Uterus (tissue), 4 donors: ENCODE data around the gene OXNAD1. TPM values are rescaled to one million over a fixed set of nuclear protein-coding genes. Genes with fewer than 3 reads are reported as not detected.

Experiments used
- DNase-seq, 2 donors: peaks; one replicate each; pipeline ENCODE4 v3.0.0-alpha.2; 2019 to 2020
- H3K27ac ChIP-seq, 2 donors: fragments of 200-600 bp; sonication (generic); 1 replicate in 1 of 2; 2 replicates in 1 of 2; pipeline ENCODE4 v1.5.1; 2016 to 2018
- H3K27me3 ChIP-seq, 2 donors: fragments of 200-600 bp; sonication (generic); one replicate each; pipeline ENCODE4 v1.5.1; 2018 to 2019; ENCODE audit warnings: control low read depth in 1 of 2
- H3K36me3 ChIP-seq, 2 donors: fragments of 200-600 bp; sonication (generic); one replicate each; pipeline ENCODE4 v1.5.1; 2019; ENCODE audit warnings: control low read depth in 1 of 2
- H3K4me1 ChIP-seq, 2 donors: fragments of 200-600 bp; sonication (generic); one replicate each; pipeline ENCODE4 v1.5.1; 2018 to 2019; ENCODE audit warnings: control low read depth in 1 of 2
- H3K4me3 ChIP-seq, 2 donors: fragments of 200-600 bp; sonication (generic); 1 replicate in 1 of 2; 2 replicates in 1 of 2; pipeline ENCODE4 v1.5.1; 2018 to 2019; ENCODE audit warnings: mild to moderate bottlenecking in 1 of 2
- H3K9me3 ChIP-seq, 2 donors: fragments of 200-600 bp; sonication (generic); one replicate each; pipeline ENCODE4 v1.5.1; 2019; ENCODE audit warnings: control low read depth in 1 of 2
- POLR2A ChIP-seq, 2 donors: fragments of 450-650 bp; IDR thresholded peaks; one replicate each; pipeline ENCODE4 v1.6.1; 2016; ENCODE audit warnings: antibody characterized with exemption in 2 of 2, mild to moderate bottlenecking in 1 of 2, moderate library complexity in 1 of 2
- intact Hi-C: fragments of 100-400 bp; cut with DNase I; formaldehyde crosslinking; loops from one replicate; pipeline ENCODE4 v1.15.1; 2023; ENCODE audit warnings: low total_unique reads
- total RNA-seq, 4 donors: library from RNA; depleted of rRNA in 3 of 4; stranded (reverse); fragments of >200 nt in 3 of 4; gene quantifications; one replicate each; pipeline versions ENCODE4 v1.1.0 to v1.2.4, GENCODE V29; 2014 to 2023
- TF ChIP-seq, protein P1 (sequence below), 4 experiments: fragments of 200-600 bp in 2 of 4; fragments of 450-650 bp in 2 of 4; sonication (generic) in 2 of 4; IDR thresholded peaks; one replicate each; pipeline ENCODE4 v1.5.1; 2016 to 2019; ENCODE audit warnings: antibody characterized with exemption in 4 of 4, mild to moderate bottlenecking in 2 of 4, moderate library complexity in 1 of 4
- donor health status: DM: yes; HTN: yes; CAD: no.

The OXNAD1 gene
- total RNA-seq, 4 donors from 2014 or later, result 14.7 to 33.2 (median 32.3) TPM

- intact Hi-C loops, result no loop called here
- Histone ChIP-seq H3K9me3 (no peaks in the 10 kb centered on the region), H3K4me1 (no peaks in the 10 kb centered on the region), H3K27ac (no peak overlapping the region), H3K36me3 (no peaks in the 10 kb centered on the region), H3K27me3 (no peaks in the 10 kb centered on the region), H3K4me3 (no peak overlapping the region)
- TF ChIP-seq, protein P1, sequence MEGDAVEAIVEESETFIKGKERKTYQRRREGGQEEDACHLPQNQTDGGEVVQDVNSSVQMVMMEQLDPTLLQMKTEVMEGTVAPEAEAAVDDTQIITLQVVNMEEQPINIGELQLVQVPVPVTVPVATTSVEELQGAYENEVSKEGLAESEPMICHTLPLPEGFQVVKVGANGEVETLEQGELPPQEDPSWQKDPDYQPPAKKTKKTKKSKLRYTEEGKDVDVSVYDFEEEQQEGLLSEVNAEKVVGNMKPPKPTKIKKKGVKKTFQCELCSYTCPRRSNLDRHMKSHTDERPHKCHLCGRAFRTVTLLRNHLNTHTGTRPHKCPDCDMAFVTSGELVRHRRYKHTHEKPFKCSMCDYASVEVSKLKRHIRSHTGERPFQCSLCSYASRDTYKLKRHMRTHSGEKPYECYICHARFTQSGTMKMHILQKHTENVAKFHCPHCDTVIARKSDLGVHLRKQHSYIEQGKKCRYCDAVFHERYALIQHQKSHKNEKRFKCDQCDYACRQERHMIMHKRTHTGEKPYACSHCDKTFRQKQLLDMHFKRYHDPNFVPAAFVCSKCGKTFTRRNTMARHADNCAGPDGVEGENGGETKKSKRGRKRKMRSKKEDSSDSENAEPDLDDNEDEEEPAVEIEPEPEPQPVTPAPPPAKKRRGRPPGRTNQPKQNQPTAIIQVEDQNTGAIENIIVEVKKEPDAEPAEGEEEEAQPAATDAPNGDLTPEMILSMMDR (IDR thresholded peaks at IDR 0.05), result no peak
- TF ChIP-seq POLR2A (IDR thresholded peaks at IDR 0.05), result no peak
- DNase-seq, result no peak
Observed at GRCh38 chr3:16338999-16339398, 74.0 kb downstream of the OXNAD1 start.

DNA sequence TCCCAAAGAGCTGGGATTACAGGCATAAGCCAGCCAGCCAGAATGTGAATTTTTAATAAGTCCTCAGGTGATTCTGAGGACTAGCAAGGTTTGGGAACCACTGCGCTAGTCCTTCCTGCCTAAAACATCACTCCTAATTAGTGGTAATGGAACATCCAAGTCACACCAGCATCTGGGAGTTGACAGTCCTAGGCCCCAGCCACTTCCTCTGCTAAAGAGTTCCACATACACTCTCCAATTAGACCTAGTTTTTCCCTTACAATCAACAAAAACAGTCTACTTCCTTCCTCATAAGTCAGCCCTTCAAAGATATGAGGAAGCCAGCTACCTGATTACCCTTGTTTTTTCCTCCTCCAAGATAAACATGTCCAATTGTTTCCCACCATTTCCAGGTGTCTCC, 78.1 kb downstream of the OXNAD1 start:
- Histone ChIP-seq H3K9me3 (no peaks in the 10 kb centered on the region), H3K27ac (no peak overlapping the region), H3K36me3 (no peaks in the 10 kb centered on the region), H3K4me3 (no peak overlapping the region), H3K4me1 (no peaks in the 10 kb centered on the region), H3K27me3 (no peaks in the 10 kb centered on the region)
- intact Hi-C loops, result no loop called here
- no peak for DNase-seq
- TF ChIP-seq, protein P1 (IDR thresholded peaks at IDR 0.05), result no peak
- TF ChIP-seq POLR2A (IDR thresholded peaks at IDR 0.05), result no peak

- Histone ChIP-seq H3K36me3 (no peaks in the 10 kb centered on the region), H3K9me3 (no peaks in the 10 kb centered on the region), H3K4me3 (no peak overlapping the region), H3K27ac (no peak overlapping the region), H3K27me3 (no peaks in the 10 kb centered on the region), H3K4me1 (no peaks in the 10 kb centered on the region)
- no peak for TF ChIP-seq POLR2A (IDR thresholded peaks at IDR 0.05)
- TF ChIP-seq, protein P1 (IDR thresholded peaks at IDR 0.05), result no peak
- intact Hi-C loops, result no loop called here
- DNase-seq, result no peak
Observed at GRCh38 chr3:16346413-16347081, 81.5 kb downstream of the OXNAD1 start.

DNA sequence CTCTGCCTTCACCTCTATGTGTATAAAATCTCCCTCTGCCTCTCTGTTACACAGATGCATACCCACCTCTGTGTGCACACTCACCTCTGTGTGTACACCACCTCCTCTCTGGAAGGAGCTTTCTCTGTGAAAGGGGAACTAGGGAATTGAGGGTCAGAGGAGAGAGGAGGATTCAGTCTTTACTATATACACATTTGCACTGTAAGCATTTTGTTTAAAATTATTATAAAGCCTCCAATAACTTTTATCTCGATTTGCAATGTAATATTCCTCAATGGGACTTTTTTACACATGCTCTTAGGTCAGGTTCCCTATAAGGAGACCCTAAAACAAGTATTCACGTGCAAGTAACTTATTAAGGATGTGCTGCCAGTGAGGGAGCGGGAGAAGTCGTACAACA, 82.5 kb downstream of the OXNAD1 start:
- Histone ChIP-seq H3K36me3 (no peaks in the 10 kb centered on the region), H3K9me3 (no peaks in the 10 kb centered on the region), H3K27ac (no peak overlapping the region), H3K4me1 (no peaks in the 10 kb centered on the region), H3K4me3 (no peak overlapping the region), H3K27me3 (no peaks in the 10 kb centered on the region)
- intact Hi-C loops, result no loop called here
- TF ChIP-seq POLR2A (IDR thresholded peaks at IDR 0.05), result no peak
- TF ChIP-seq, protein P1 (IDR thresholded peaks at IDR 0.05), result no peak
- no peak for DNase-seq

DNA sequence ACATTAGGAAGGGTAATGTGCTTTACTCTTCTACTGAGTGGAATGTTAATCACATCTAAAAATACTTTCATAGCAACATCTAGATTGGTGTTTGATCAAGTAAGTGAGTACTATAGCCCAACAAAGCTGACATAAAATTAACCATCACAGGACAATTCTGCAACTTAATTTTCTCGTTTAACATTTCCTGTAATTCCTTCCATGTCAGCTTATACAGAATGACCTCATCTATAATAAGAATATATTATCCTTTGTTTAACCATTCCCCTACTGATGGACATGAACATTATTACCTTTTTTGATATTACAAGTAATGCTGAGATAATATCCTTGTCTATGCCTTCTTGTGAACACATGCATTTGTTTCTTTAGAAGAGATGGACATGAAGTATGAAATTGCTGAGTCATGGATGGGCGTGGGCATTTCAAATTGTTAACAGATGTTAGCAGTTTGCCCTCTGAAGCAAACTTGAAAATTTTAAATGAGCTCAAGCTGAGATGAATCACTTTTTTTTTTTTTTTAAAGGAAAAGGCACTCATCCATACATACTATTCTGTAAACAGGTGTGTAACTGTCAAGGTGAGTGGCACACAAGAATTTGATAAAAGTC, 85.1 kb downstream of the OXNAD1 start:
- no peak overlapping the region for H3K4me3 ChIP-seq
- no peaks in the 10 kb centered on the region for H3K36me3 ChIP-seq
- TF ChIP-seq, protein P1 (IDR thresholded peaks at IDR 0.05), result no peak
- TF ChIP-seq POLR2A (IDR thresholded peaks at IDR 0.05), result no peak
- H3K9me3 ChIP-seq, result no peaks in the 10 kb centered on the region
- no peak overlapping the region for H3K27ac ChIP-seq
- no peaks in the 10 kb centered on the region for H3K4me1 ChIP-seq
- no peak for DNase-seq
- intact Hi-C loops, result no loop called here
- H3K27me3 ChIP-seq, result no peaks in the 10 kb centered on the region
